ENCODE measurements around the gene ARMCX5. TPM values are rescaled to one million over a fixed set of nuclear protein-coding genes. Genes with fewer than 3 reads are reported as not detected.

Gene ARMCX5
- total RNA-seq, 1 experiment from 2014 or later, result 13.5 TPM

Other genes starting within 250 kb of the ARMCX5 start
- not detected in 2 replicates for gene NXF2B, start 159.5 kb upstream of the ARMCX5 start, total RNA-seq (2014; rRNA removed; shearing (Covaris generic); ENCODE audit: low replicate concordance)
- not detected in 2 replicates for gene TCP11X2, start 127.7 kb upstream of the ARMCX5 start, total RNA-seq (2014; rRNA removed; shearing (Covaris generic); ENCODE audit: low replicate concordance)
- not detected in 2 replicates for gene TMSB15A, start 82.8 kb upstream of the ARMCX5 start, total RNA-seq (2014; rRNA removed; shearing (Covaris generic); ENCODE audit: low replicate concordance)
- 2.4 and 2.7 TPM in 2 replicates for gene GPRASP1, start 52.0 kb downstream of the ARMCX5 start, total RNA-seq (2014; rRNA removed; shearing (Covaris generic); ENCODE audit: low replicate concordance)
- gene GPRASP2, start 112.9 kb downstream of the ARMCX5 start, total RNA-seq (2014; rRNA removed; shearing (Covaris generic); ENCODE audit: low replicate concordance), result 0.97 and 1.6 TPM in 2 replicates
- 0.32 and 0.56 TPM in 2 replicates for gene GPRASP3, start 121.2 kb downstream of the ARMCX5 start, total RNA-seq (2014; rRNA removed; shearing (Covaris generic); ENCODE audit: low replicate concordance)